MCF 10A (cell line): Measurements from ENCODE around the gene ANKRD27. TPM values are rescaled to one million over a fixed set of nuclear protein-coding genes. Genes with fewer than 3 reads are reported as not detected.

Experiments used
- BruUV-seq: library from RNA; stranded (reverse); fragments of 400-500 nt; replicated peaks from 2 replicates; lab custom pipeline; 2021; lab: Mats Ljungman, UMichigan
- CTCF ChIA-PET: fragments of 300-600 bp; sonication (Branson Sonifier 250); formaldehyde crosslinking; extraction: SDS; loops from one replicate; lab custom pipeline; 2021; ENCODE audit warnings: antibody characterized with exemption, inconsistent platforms; lab: Yijun Ruan, JAX
- POLR2A ChIA-PET: fragments of 300-600, 350-650 bp; sonication (Branson Sonifier 250); formaldehyde crosslinking; extraction: SDS; loops from one replicate; lab custom pipeline; 2020; ENCODE audit warnings: antibody characterized with exemption, inconsistent platforms; lab: Yijun Ruan, JAX
- DNase-seq: peaks from one replicate; pipeline ENCODE4 v3.0.0-alpha.2; 2018; ENCODE audit not compliant: unreplicated experiment
- H3K27ac Mint-ChIP-seq: one replicate; pipeline ENCODE4 v1.8.0; 2022; ENCODE audit warnings: mild to moderate bottlenecking, low read depth, mixed read lengths; ENCODE audit not compliant: unreplicated experiment
- H3K27me3 Mint-ChIP-seq: one replicate; pipeline ENCODE4 v1.8.0; 2022; ENCODE audit warnings: mixed read lengths; ENCODE audit not compliant: insufficient read depth, unreplicated experiment
- H3K36me3 Mint-ChIP-seq: one replicate; pipeline ENCODE4 v1.8.0; 2022; ENCODE audit warnings: mild to moderate bottlenecking, moderate library complexity, mixed read lengths; ENCODE audit not compliant: insufficient read depth, unreplicated experiment
- H3K4me1 Mint-ChIP-seq: one replicate; pipeline ENCODE4 v1.8.0; 2022; ENCODE audit warnings: mixed read lengths; ENCODE audit not compliant: insufficient read depth, unreplicated experiment
- H3K4me3 Mint-ChIP-seq: one replicate; pipeline ENCODE4 v1.8.0; 2022; ENCODE audit warnings: mild to moderate bottlenecking, moderate library complexity, mixed read lengths; ENCODE audit not compliant: unreplicated experiment
- H3K9me3 Mint-ChIP-seq: one replicate; pipeline ENCODE4 v1.8.0; 2022; ENCODE audit warnings: mixed read lengths; ENCODE audit not compliant: unreplicated experiment
- CTCF ChIP-seq: fragments of 200-600 bp; IDR thresholded peaks from one replicate; pipeline ENCODE4 v1.8.0; 2022; ENCODE audit warnings: antibody characterized with exemption, mild to moderate bottlenecking; ENCODE audit not compliant: unreplicated experiment
- intact Hi-C: fragments of 100-400 bp; cut with micrococcal nuclease; formaldehyde crosslinking; loops from 2 replicates; pipeline ENCODE4 v1.14.1; 2022
- total RNA-seq: library from RNA; stranded (reverse); gene quantifications from 2 replicates; pipeline ENCODE4 v1.2.3, GENCODE V29; 2022

The ANKRD27 gene
- total RNA-seq, 1 experiment from 2014 or later: 30.1 TPM

DNA sequence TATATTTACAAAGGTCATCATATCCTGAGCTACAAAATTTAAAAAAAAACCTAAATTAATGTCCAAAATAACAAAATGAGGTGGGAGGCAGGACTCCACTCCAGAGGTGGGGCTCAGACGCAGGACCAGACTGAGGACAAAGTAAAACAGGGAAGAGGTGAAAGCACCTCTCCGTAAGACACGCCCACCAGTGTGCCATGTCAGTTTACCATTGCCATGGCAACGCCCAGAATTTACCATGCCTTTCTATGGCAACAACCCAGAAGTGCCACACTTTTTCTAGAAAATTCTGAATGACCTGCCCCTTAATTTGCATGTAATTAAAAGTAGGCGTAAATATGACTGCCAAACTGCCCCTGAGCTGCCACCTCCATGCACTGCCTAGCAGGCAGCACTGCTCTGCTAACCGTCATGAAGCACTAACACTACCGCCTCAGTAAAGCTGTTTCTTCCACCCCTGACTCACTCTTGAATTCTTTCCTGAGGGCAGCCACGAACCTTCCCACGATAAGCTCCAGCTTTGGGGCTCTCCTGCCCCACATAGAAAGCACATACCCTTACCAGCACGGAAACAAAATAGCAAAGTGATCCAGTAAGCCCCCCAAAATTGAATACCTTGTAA is 116.3 kb downstream of the ANKRD27 start:
- Mint-ChIP-seq H3K4me1 (no peaks in the 10 kb centered on the region), H3K27me3 (no peaks in the 10 kb centered on the region), H3K9me3 (no peaks in the 10 kb centered on the region), H3K27ac (no peak overlapping the region), H3K36me3 (no peaks in the 10 kb centered on the region), H3K4me3 (no peak overlapping the region)
- intact Hi-C loops: no loop called here
- no peak for TF ChIP-seq CTCF
- no peak for DNase-seq
- ChIA-PET POLR2A (interaction anchor here (0.7 kb wide), 1 partner anchor 34 kb away, joined by 3 read pairs; no protein-coding TSS in a partner anchor), CTCF (interaction anchor here (0.7 to 1.5 kb wide), 5 partner anchors 8 to 1890 kb away, joined by 3 to 13 read pairs (median 3); no protein-coding TSS in a partner anchor)
- no TSS peak for BruUV-seq

GRCh38 chr19:32555786-32556185 is 119.2 kb downstream of the ANKRD27 start:
- intact Hi-C loops: no loop called here
- Mint-ChIP-seq H3K9me3 (no peaks in the 10 kb centered on the region), H3K27ac (no peak overlapping the region), H3K4me1 (no peaks in the 10 kb centered on the region), H3K36me3 (no peaks in the 10 kb centered on the region), H3K4me3 (no peak overlapping the region), H3K27me3 (no peaks in the 10 kb centered on the region)
- BruUV-seq: no TSS peak
- POLR2A ChIA-PET: no interaction called here
- CTCF ChIA-PET: interaction anchor here (0.7 kb wide), 1 partner anchor 14 kb away, joined by 3 read pairs; no protein-coding TSS in a partner anchor
- TF ChIP-seq CTCF: no peak
- no peak for DNase-seq

DNA sequence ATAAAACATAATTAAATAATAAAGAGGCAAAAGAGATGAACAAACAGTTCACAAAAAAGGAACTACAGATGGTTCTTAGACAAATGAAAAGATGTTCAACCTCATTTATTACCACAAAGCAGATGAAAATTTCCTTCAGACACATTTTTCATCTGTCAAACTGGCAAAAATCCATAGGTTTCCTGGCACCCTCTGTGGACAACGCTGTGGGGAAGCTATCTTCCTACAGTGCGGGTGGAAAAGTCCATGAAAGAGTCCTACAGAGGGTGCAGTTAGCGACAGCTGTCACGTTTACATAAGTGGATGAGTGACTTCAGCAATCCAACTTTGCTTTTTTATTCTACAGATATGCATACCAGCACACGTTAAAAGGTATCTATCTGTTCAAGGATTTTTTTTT is 124.3 kb downstream of the ANKRD27 start:
- BruUV-seq: no TSS peak
- CTCF ChIA-PET: interaction anchor here (0.6 to 3.3 kb wide), 3 partner anchors 9 to 19 kb away, joined by 3 to 26 read pairs (median 3); no protein-coding TSS in a partner anchor
- intact Hi-C loops: no loop called here
- Mint-ChIP-seq H3K36me3 (no peaks in the 10 kb centered on the region), H3K27me3 (no peaks in the 10 kb centered on the region), H3K4me1 (no peaks in the 10 kb centered on the region), H3K4me3 (no peak overlapping the region), H3K9me3 (no peaks in the 10 kb centered on the region), H3K27ac (no peak overlapping the region)
- POLR2A ChIA-PET: no interaction called here
- no peak for DNase-seq
- TF ChIP-seq CTCF: no peak

Other genes starting within 250 kb of the ANKRD27 start
- gene PDCD5, start 94.0 kb downstream of the ANKRD27 start, total RNA-seq: 261 and 290 TPM in 2 replicates
- 0.16 and 0.69 TPM in 2 replicates for gene RGS9BP, start 668 bp upstream of the ANKRD27 start, total RNA-seq
- gene NUDT19, start 16.6 kb upstream of the ANKRD27 start, total RNA-seq: 29.4 and 33.4 TPM in 2 replicates
- 0.14 and 0.20 TPM in 2 replicates for gene TDRD12, start 44.6 kb upstream of the ANKRD27 start, total RNA-seq
- gene SLC7A9, start 194.6 kb upstream of the ANKRD27 start, total RNA-seq: not detected in 2 replicates